ENCODE measurements around the gene RAB4A. TPM values are rescaled to one million over a fixed set of nuclear protein-coding genes. Genes with fewer than 3 reads are reported as not detected.
"Not testable (repeated sequence)": the region's sequence is repeated elsewhere in the genome, so short reads cannot be mapped to it uniquely, and the experiment has no call there.

RAB4A gene
- total RNA-seq, 2 experiments from 2014 or later = 17.5 to 27.9 TPM

DNA sequence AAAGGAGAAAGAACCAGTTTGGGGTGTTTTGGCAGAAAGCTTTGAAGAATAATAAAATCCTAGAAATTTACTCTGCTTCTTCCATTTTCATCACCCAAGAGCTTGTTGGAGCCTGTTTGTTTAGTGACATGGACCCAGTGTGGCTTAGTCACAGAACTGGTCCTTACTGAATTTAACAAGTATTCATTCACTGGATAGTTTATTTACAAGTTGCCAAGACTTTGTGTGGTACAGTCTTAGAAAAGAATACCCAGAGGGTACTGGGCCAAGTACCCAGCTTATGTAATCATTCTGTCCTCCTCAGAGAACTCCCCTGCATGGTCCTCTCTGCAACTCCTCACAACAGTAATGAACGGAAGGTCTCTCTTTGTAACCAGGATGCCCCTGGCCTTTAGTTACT is 16.4 kb downstream of the RAB4A start:
- Histone ChIP-seq H3K4me1 (ENCODE audit: insufficient read depth, low read length, poor library complexity, severe bottlenecking) (no peaks in the 10 kb centered on the region), H3K79me2 (ENCODE audit: insufficient read depth, low read depth, low read length) (no peaks in the 10 kb centered on the region), H3K9me2 (ENCODE audit: insufficient read depth, low read length) (no peaks in the 10 kb centered on the region), H3K9me3 (ENCODE audit: low read length) (peaks cover 4% of the 10 kb centered on the region; the same call in 1 of the 2 replicates), H2AFZ (ENCODE audit: low read length) (no peak overlapping the region), H4K20me1 (ENCODE audit: insufficient read depth, low read length) (0 out of 2 replicates have a peak, but pooled peaks cover 6% of the 10 kb centered on the region), H3K4me2 (ENCODE audit: low read length) (no peak overlapping the region), H3K27ac (ENCODE audit: low read depth, low read length, poor library complexity, severe bottlenecking) (no peak overlapping the region), H3K36me3 (ENCODE audit: insufficient read depth, low read length) (peaks cover 13% of the 10 kb centered on the region), H3K4me3 (ENCODE audit: low read depth, low read length, poor library complexity, severe bottlenecking) (no peak overlapping the region)
- CTCF ChIA-PET (ENCODE audit: unreplicated experiment) = no interaction called here
- POLR2A ChIA-PET = no interaction called here
- intact Hi-C loops (cut with micrococcal nuclease; ENCODE audit: unreplicated experiment) = no loop called here
- no TSS peak for BruUV-seq (replicated peaks)
- TF ChIP-seq EZH2phosphoT487 (IDR thresholded peaks at IDR 0.05; ENCODE audit: borderline replicate concordance, low read depth, low read length) = no peak
- TF ChIP-seq, protein P1, sequence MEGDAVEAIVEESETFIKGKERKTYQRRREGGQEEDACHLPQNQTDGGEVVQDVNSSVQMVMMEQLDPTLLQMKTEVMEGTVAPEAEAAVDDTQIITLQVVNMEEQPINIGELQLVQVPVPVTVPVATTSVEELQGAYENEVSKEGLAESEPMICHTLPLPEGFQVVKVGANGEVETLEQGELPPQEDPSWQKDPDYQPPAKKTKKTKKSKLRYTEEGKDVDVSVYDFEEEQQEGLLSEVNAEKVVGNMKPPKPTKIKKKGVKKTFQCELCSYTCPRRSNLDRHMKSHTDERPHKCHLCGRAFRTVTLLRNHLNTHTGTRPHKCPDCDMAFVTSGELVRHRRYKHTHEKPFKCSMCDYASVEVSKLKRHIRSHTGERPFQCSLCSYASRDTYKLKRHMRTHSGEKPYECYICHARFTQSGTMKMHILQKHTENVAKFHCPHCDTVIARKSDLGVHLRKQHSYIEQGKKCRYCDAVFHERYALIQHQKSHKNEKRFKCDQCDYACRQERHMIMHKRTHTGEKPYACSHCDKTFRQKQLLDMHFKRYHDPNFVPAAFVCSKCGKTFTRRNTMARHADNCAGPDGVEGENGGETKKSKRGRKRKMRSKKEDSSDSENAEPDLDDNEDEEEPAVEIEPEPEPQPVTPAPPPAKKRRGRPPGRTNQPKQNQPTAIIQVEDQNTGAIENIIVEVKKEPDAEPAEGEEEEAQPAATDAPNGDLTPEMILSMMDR (conservative IDR thresholded peaks at IDR 0.05; ENCODE audit: low read length) = no peak
- DNase-seq (ENCODE audit: low spot score) = no peak

DNA sequence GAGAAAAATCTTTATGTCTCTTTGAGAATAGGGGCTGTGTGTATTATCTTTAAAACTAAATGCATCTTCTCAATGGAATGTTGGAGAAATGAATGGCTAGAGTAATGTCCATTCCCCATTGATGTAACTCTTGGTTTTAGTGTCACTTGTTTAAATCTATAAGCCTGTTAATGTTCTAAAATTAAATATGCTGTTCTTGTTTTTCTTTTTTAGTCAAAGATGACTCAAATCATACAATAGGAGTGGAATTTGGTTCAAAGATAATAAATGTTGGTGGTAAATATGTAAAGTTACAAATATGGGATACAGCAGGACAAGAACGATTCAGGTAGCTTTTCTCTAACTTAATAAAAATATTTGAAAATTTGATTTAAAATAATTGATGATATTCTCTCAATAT is 17.6 kb downstream of the RAB4A start:
- BruUV-seq (replicated peaks) = no TSS peak
- 0 out of 2 replicates have a peak, but pooled peaks cover 6% of the 10 kb centered on the region for H4K20me1 ChIP-seq (ENCODE audit: insufficient read depth, low read length)
- no peak overlapping the region for H2AFZ ChIP-seq (ENCODE audit: low read length)
- DNase-seq (ENCODE audit: low spot score) = no peak
- H3K4me3 ChIP-seq (ENCODE audit: low read depth, low read length, poor library complexity, severe bottlenecking) = no peak overlapping the region
- ChIA-PET POLR2A (interaction anchor here (1.1 kb wide), 1 partner anchor 32 kb away, joined by 3 read pairs; no protein-coding TSS in a partner anchor), CTCF (ENCODE audit: unreplicated experiment) (no interaction called here)
- H3K4me2 ChIP-seq (ENCODE audit: low read length) = no peak overlapping the region
- no peaks in the 10 kb centered on the region for H3K9me3 ChIP-seq (ENCODE audit: low read length)
- intact Hi-C loops (cut with micrococcal nuclease; ENCODE audit: unreplicated experiment) = no loop called here
- no peak for TF ChIP-seq EZH2phosphoT487 (IDR thresholded peaks at IDR 0.05; ENCODE audit: borderline replicate concordance, low read depth, low read length)
- TF ChIP-seq, protein P1 (conservative IDR thresholded peaks at IDR 0.05; ENCODE audit: low read length) = no peak
- no peaks in the 10 kb centered on the region for H3K79me2 ChIP-seq (ENCODE audit: insufficient read depth, low read depth, low read length)
- H3K36me3 ChIP-seq (ENCODE audit: insufficient read depth, low read length) = peaks cover 13% of the 10 kb centered on the region
- no peaks in the 10 kb centered on the region for H3K9me2 ChIP-seq (ENCODE audit: insufficient read depth, low read length)
- H3K4me1 ChIP-seq (ENCODE audit: insufficient read depth, low read length, poor library complexity, severe bottlenecking) = no peaks in the 10 kb centered on the region
- no peak overlapping the region for H3K27ac ChIP-seq (ENCODE audit: low read depth, low read length, poor library complexity, severe bottlenecking)

DNA sequence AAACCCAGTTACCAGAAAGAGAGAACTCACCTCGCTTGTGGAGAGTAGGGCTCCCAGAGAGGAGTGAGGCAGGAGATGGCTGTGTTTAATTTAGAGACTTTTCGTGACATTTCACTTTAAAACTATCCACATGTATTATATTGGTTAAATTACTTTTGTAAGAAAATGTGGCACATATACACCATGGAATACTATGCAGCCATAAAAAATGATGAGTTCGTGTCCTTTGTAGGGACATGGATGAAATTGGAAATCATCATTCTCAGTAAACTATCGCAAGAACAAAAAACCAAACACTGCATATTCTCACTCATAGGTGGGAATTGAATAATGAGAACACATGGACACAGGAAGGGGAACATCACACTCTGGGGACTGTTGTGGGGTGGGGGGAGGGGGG is 20.8 kb downstream of the RAB4A start:
- H3K79me2 ChIP-seq (ENCODE audit: insufficient read depth, low read depth, low read length); H2AFZ ChIP-seq (ENCODE audit: low read length); POLR2A ChIA-PET; BruUV-seq (replicated peaks); H3K4me2 ChIP-seq (ENCODE audit: low read length); H4K20me1 ChIP-seq (ENCODE audit: insufficient read depth, low read length); H3K9me3 ChIP-seq (ENCODE audit: low read length); CTCF ChIA-PET (ENCODE audit: unreplicated experiment); H3K4me1 ChIP-seq (ENCODE audit: insufficient read depth, low read length, poor library complexity, severe bottlenecking); H3K27ac ChIP-seq (ENCODE audit: low read depth, low read length, poor library complexity, severe bottlenecking); H3K4me3 ChIP-seq (ENCODE audit: low read depth, low read length, poor library complexity, severe bottlenecking); DNase-seq (ENCODE audit: low spot score); H3K9me2 ChIP-seq (ENCODE audit: insufficient read depth, low read length); intact Hi-C loops (cut with micrococcal nuclease; ENCODE audit: unreplicated experiment): not testable (repeated sequence)
- peaks cover 13% of the 10 kb centered on the region for H3K36me3 ChIP-seq (ENCODE audit: insufficient read depth, low read length)

Data from OCI-LY7 (cell line).